NCI-H510A treated with DMSO at 0.1 percent for 48 hours (cell line): ENCODE results near the gene FPR2.
A peak's percentile ranks its signal among the peaks of the same experiment; 100 is the strongest.
"Not testable (repeated sequence)": the region's sequence is repeated elsewhere in the genome, so short reads cannot be mapped to it uniquely, and the experiment has no call there.

Experiments used
- DNase-seq: peaks from one replicate; lab custom pipeline; 2025; lab: John Stamatoyannopoulos, UW

Gene FPR2

DNA sequence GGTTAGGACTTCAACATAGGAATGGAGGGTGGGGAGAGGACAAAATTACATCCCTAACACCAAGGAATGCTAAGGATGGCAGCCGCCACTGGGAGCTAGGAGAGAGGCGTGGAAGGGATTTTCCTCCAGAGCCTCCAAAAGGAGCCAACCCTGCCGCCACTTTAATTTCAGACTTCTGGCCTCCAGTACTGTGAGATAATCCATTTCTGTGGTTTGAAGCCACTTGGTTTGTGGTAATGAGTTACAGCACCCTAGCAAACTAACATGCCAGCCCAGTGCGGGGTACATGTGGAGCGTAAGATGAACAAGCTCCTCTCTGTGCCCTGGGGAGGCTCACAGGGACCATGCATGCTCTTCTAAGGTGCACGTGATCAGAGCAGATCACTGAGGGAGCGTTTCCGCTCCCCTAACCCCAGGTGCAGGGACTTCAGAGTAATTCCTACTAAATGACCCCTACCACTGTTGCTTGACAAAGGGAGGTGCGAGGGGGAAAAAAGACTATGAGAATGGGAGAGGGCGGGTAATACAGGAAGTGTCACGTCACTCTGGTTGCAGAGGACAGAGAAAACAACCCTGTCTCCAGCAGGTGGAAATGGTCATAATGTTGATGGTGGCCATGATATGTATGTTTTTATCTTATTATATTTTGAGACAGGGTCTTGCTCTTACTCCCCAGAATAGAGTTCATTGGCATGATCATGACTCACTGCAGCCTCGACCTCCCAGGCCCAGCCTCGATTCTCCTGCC lies 21.3 kb upstream of the FPR2 start:
- DNase-seq: no peak

DNA sequence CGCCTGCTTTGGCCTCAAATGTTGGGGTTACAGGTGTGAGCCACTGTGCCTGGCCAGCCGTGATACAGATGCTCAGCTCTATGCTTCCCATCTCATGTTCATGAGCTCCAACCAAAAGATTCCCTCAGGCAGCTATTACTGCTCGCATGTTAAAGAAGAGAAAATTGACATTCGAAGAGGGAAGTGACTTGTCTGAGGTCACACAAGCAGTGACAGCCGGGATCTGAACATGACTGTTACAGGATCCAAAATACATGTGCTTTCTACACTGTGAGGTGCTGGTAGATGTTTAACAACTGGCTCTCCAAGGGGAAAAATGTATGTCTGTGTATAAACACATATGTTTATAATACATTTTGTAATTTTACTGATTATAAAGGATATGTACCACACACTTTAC lies 20.6 kb upstream of the FPR2 start:
- DNase-seq: no peak

DNA sequence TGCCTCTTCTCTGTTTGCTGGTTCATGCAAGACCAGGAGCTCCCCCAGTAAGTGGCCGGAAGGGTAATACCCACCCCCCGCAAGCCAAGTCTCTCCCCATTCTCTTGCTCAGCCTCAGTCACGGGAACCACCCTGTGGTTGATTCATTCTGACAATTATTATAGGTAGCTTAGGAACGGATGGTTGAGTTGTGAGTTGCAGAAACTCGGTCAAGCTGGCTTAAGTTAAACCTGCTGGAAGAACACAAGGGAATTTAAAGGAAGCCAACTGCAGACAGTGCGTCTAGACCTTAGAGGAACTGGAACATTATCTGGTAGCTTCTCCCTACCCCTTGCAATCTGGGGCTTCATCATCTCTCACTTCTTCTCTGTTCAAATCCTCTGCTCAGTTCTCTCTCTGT lies 18.2 kb upstream of the FPR2 start:
- DNase-seq: no peak

DNA sequence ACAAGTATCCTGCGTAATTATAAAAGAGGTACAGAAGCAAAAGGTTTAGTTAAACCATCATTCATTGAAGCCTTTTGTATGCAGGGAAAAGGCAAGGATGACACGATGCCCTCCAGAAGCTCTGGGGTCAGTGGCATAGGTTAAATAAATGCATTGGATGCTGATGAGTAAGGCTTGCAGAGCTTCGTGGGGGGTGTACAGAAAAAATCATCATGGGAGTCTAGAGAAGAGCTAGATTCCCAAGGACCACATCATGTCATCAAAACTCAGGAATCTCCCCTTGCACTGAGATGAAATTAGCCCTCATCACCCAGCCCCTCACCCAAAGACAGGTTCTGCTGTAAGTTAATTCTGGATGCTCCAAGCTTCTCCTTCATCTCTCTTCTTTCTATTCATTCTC lies 17.6 kb upstream of the FPR2 start:
- DNase-seq: no peak

DNA sequence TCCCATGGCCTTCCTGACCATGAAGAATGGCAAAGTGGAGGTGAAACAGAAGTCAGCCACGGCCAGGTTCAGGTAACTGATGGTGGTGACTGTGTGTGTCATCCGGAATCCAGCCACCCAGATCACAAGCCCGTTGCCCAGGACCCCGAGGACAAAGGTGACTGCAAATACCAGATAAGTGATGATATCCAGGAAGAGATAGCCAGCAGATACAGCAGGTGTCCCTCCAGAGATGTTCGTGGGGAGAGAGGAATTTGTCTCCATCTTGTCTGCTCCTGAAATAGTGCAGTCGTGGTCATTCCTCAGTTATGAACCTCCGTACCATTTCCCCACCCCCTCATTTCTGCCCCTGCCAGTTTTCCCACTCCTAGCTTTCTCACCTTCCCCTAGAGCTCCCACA lies 14.2 kb upstream of the FPR2 start:
- no peak for DNase-seq

DNA sequence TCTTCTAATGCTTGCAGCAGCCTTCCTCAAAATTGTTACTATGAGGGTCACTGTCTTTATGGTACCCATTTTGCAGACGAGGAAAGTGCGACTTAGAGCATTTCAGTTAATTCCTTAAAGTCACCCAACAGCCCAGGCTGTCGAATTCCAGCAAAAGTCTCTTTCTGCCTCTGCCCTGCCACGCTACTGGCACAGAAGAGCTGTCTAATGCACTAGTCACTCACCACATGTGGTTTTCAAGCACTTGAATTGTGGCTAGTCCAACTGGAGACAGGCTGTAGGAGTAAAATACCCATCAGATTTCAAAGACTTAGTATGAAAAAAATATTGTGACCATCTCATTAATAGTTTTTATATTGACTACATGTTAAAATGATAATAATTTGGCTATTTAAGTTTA lies 11.0 kb upstream of the FPR2 start:
- no peak for DNase-seq

DNA sequence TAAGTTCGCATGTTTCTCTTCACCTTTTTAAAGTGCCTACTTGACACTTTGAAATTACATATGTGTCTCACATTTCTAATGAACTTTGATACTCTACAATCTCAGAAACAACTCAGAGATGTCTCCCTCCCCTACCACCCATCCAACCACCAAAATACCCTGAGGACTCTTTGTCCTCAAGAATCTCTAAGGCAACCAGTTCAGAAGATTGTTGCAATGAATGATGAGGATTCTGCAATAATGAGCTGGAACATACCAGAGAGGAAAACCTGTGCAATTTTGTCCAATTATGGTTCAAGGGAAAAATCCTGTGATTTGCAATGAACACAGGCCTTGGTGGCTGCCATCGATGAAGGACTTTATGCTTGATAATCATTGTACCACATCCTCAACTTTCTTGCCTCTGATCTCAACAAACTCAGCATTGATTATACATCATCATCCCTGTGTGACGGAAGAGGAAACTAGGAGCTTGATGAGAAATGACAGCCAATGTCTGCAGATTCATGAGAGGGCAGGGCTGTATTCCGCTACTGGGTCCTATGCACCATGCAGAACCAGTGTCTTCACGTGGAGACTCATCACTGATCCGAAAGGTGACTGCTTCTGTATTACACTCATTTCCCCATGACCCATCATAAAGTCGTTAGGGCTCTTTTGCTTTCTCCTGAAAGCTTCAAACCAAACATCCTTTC lies 10.4 kb upstream of the FPR2 start:
- no peak for DNase-seq

DNA sequence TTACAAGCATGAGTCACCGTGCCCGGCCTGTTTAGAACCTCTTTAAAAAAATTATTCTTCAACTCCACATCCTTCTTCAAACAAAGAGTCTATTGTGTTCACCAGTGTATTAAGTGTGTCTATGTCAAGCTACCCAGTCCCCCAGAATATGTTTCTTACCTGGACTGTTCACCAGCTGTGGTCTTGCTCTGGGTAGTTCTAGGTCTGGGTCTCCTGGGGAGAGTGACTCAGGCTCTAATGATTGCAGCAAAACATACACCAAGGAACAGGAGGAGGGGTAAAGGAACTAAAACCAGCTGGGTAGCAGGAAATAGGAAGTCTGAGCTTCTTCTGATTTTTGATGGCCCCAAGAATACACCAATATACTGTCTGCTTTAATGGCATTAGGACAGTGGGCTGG lies 9.3 kb upstream of the FPR2 start, which contains the start of gene FPR1:
Gene FPR1 (minus strand): TSS at position 224 of the 400 bp plus-strand sequence. CDS start 4,884 bp downstream, outside the sequence.
- no peak for DNase-seq

DNA sequence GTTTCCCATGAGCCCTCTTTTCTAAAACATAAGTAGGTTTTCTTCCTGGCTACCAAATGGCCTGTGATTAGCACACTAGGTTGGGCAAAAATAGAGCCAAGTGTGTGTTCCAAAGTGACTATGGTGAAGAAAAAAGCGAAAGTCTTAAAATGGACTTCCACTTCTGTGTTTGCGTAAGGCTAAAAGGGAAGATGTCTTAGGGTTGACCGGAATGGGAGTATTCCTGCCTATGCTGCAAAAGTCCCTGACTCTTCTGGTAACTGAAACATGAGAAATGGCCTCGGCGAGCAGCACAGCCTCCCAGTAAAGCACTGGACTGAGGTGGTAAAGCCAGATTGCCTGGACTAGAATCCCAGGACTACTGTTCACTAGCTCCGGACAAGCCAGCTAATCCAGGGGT lies 6.9 kb upstream of the FPR2 start:
- no peak for DNase-seq

DNA sequence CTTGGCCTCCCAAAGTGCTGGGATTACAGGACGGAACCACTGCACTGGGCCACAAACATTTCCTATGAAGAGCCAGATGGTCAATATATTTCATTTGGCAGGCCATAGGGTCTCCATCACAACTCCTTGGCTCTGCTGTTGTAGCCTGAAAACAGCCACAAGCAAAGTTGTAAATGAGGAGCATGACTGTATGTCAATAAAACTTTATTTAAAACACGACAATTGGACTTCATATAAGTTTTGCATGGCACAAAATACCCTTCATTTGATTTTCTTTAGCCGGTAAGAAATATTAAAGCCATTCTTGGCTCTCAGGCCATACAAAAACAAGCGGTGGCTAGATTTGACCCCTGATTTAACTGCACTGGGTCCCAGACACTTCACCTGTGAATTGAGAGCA lies 6.2 kb upstream of the FPR2 start:
- no peak for DNase-seq

DNA sequence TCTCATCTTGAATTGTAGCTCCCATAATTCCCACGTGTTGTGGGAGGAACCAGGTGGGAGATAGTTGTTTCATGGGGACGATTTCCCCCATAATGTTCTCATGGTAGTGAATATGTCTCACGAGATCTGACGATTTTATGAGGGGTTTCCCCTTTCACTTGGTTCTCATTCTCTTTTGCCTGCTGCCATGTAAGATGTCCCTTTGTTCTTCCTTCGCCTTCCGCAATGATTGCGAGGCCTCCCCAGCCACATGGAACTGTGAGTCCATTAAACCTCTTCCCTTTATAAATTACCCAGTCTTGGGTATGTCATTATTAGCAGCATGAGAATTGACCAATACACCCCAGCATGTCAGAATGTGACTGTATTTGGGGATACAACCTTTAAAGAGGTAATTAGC lies 5.4 kb upstream of the FPR2 start:
- no peak for DNase-seq

DNA sequence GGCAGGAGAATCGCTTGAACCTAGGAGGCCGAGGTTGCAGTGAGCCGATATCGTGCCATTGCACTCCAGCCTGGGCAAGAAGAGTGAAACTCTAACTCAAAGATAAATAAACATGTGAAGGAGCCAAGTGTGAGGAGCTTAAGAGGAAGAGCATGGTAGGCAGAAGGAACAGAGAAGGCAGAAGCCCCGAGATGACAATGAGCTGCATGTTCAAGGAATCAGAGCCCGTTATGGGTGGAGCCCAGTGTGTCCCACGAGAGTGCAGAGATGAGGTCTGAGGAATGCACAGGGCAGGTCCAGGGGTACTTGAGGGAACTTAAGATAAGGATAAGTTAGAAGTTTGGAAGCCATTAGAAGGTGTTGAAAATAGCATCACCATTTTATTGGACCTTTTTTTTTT lies 716 bp downstream of the FPR2 start:
- no peak for DNase-seq

DNA sequence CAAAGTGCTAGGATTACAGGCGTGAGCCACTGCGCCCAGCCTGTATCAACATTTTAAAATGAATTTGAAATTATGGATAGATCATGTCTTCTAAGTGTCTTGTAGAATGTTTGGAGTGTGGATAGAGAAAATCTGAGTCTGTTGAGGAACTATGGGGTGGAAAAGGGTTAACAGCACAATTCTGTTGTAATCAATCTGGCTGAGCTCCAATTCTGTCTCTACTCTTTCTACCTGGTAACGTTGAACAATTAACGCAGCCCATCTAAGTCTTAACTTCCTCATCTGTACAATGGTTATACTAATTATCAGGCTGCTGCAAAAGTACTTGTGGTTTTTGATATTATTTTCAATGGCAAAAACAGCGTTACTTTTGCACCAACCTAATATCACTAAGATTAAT lies 4.1 kb downstream of the FPR2 start:
- DNase-seq: no peak

DNA sequence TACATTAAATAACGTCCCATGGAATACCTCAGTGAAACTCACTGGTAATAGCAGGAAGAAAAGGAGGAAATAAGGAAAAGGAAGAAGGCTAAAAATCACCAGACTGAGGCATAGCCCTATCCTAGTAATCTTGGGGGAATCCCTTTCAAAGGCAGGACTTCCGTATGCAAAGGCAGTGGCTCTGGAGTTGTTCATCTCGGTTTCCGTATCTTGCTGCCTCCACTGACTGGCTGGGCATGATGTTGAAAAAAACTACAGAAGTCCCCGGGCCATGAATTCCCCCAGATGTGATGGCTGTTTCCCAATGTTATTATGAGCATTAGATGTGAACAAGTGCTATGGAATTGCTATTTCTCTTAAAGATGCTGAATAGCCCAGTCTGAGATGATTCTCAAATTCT lies 5.5 kb downstream of the FPR2 start:
- DNase-seq: no peak

DNA sequence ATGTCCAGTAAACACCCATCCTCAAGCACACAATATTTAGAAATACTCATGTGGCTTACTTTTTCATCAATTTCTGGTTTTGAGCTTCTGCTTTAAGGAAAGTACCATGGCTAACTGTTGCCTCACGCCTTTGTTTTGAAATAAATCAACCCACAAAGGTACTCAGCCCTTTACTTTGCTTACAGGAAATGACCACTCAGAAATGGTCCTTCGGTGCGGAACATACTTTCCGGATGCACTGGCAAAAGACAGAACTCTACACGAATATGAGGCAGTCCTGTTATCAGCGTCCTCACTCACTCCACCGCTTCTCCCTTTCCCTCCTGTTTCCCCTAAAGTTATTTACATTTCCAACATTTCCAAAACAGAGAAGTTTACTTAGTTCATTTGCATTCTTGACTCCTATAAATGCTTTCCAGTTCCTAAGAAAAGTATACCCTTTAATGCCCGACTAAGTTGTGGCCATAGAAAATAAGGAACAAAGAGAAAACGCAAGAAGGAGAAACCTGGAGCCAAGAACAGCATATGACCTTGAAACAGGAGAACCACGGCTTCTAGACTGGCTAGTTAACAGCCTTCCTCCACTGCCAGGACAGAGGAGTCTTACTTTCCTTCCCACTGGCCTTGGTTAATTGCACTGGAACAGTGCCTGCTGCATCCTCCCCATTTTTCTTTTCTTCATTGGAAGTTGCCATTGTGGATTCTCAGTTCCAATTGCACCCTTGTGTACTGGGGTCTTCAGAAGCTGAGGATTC lies 10.6 kb downstream of the FPR2 start:
- DNase-seq: no peak

DNA sequence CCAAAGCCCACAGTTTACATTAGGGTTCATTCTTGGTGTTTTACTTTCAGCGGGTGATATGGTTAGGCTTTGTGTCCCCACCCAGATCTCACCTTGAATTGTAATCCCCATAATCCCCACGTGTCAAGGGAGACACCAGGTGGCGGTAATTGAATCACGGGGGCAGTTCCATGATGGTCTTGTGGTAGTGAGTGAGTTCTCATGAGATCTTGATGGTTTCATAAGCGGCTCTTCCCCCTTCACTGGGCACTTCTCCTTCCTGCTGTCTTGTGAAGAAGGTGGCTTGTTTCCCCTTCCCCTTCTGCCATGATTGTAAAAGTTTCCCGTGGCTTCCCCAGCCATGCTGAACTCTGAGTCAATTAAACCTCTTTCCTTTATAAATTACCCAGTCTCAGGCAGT lies 12.0 kb downstream of the FPR2 start:
- no peak for DNase-seq

DNA sequence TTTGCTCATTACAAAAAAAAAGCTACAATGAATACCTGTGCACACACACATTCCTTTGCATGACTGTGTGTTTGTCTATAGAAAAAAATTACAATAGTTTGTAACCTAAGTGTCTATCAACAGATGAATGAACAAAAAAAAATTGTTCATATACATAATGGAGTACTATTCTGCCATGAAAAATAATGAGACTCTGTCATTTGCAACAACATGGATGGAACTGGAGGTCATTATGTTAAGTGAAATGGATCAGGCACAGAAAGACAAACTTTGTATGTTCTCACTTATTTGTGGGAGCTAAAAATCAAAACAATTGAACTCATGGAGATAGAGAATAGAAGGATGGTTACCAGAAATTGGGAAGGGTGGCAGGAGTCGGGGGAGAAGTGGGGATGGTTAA lies 15.6 kb downstream of the FPR2 start:
- DNase-seq: not testable (repeated sequence)

DNA sequence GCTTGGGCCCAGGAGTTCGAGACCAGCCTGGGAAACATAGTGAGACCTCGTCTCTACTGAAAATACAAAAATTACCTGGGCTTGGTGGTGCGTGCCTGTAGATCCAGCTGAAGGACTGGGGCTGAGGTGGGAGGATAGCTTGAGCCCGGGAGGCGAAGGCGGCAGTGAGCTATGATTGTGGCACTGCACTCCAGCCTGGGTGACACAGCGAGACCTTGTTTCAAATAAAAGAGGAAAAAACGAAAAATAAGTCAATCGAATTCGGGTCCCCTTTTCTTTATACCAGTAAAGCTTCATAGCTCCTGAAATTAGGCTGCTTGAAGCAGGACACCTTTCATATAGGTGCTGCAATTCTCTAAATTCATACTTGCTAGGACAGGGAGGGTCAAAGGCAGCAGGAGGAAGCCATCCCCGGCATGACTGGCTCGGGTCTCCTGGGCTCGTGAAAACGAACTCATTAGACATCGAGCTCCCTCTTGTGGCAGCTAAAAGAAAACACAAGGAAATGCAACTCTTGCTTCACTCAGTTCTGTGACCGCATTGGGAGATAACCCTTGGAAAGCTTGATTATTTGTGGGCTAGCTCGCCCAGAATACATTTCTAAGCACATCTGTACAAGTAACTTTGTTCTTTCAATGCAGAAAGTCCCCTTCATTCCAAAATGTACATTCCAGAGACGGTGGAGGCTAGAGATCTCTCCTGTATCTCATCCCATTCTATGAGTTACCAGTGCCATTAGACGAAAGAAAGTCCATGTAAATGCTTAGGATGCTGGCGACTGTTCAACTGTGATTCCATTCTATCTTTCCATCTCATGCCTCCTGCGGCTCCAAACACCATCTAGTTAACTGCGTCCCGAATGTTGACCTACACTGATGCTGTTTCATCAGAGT lies 16.8 kb downstream of the FPR2 start:
- DNase-seq: peak; percentile 57

DNA sequence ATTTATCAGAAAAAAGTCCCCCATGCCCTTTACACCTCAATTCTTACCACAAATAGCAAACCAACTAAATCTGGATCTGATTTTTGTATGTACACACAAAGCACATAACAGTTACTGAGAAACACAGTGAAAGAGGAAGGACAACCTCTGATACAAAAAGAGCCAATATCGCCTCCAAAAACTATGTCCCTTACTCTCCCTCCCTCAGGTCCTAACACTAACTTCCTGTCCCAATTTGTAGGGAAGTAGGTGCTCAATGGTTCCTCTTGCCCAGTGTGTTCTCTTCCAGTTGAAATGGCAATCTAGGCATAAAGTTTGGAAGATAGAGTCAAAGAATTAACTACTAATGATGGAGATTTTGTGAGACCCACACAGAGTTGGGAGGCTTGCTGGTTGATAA lies 18.2 kb downstream of the FPR2 start:
- DNase-seq: no peak

DNA sequence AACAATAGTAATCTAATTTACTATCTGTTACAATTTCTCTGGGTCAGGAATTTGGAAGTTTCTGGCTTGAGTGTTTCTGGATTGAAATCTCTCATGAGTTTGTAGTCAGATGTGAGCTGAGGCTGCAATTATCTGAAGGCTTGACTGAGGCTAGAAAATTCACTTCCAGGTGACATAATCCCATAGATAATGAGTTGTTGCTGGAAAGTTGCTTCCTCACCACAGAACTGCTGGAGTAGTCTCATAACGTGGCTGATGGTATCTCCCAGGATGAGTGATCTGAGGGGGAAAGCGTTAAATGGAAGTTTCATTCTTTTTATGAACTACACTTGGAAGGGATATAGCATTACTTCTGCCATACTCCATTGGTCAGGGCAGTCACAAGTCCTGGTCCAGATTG lies 18.7 kb downstream of the FPR2 start:
- DNase-seq: no peak

DNA sequence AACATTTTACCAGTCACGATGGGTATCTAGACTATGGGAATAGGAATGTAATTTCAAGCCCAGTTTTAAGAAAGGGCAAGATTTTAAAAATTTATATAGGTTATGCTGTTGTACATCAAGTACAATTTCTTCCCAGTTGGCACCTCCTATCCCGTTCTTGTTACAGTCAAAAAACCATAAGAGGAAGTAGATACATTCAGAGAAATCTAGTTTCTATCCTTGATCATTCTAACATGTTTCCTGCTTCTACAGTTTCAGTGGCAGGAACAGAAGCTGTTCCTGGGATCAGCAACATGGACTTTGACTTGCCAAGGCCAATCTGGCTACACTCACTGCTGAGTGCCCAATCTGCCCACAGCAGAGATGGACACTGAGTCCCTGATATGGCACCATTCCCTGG lies 19.3 kb downstream of the FPR2 start:
- DNase-seq: no peak

DNA sequence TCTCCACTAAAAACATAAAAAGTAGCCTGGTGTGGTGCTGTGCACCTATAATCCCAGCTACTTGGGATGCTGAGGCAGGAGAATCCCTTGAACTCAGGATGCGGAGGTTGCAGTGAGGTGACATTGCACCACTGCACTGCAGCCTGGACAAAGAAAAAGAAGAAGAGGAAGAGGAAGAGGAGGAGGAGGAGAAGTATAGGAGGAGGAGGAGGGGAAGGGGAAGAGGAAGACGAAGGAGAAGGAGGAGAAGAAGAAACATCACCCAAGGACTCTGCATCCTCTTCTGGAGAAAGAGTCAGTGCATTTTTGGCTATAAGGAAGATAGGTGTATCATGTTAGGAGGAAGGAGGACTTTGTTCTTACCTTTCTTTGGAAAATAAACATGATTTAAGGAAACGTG lies 21.0 kb downstream of the FPR2 start:
- DNase-seq: no peak
